K562 (cell line): ENCODE data around the gene FABP3. TPM values are rescaled to one million over a fixed set of nuclear protein-coding genes. Genes with fewer than 3 reads are reported as not detected.

Experiments used
- ARID1B ChIP-seq: fragments of 450-650 bp; IDR thresholded peaks from 2 replicates; pipeline ENCODE4 v1.6.1; 2016; ENCODE audit warnings: antibody characterized with exemption, mild to moderate bottlenecking, inconsistent platforms
- BMI1 ChIP-seq: fragments of 150-350 bp; IDR thresholded peaks from 2 replicates; pipeline ENCODE4 v1.6.1; 2014; ENCODE audit warnings: low read length
- E2F3 ChIP-seq: fragments of 250-450 bp; sonication (Bioruptor Pico); IDR thresholded peaks from 2 replicates; pipeline ENCODE4 v1.4.0; 2020; ENCODE audit warnings: mild to moderate bottlenecking
- EP300 ChIP-seq: IDR thresholded peaks from 2 replicates; pipeline ENCODE4 v1.6.1; 2012; ENCODE audit warnings: low read length, improper control_type of control experiment
- MEIS2 ChIP-seq: fragments of 450-650 bp; IDR thresholded peaks from 2 replicates; pipeline ENCODE4 v1.6.1; 2014; ENCODE audit warnings: mild to moderate bottlenecking; ENCODE audit not compliant: partially characterized antibody
- RBM22 ChIP-seq: fragments of 200-400 bp; formaldehyde crosslinking; IDR thresholded peaks from 2 replicates; pipeline ENCODE4 v1.6.1; 2018; ENCODE audit warnings: low read length, low read depth; ENCODE audit not compliant: poor library complexity, severe bottlenecking
- SLC30A9 ChIP-seq: fragments of 250-450 bp; sonication (Bioruptor Pico); IDR thresholded peaks from 2 replicates; pipeline ENCODE4 v1.8.0; 2022; ENCODE audit warnings: mild to moderate bottlenecking, moderate library complexity
- USF2 ChIP-seq: sonication (generic); formaldehyde crosslinking; IDR thresholded peaks from 2 replicates; pipeline ENCODE4 v1.5.0; 2020; ENCODE audit warnings: missing genetic modification reagents
- ZNF408 ChIP-seq: fragments of 250-450 bp; sonication (Bioruptor Pico); IDR thresholded peaks from 2 replicates; pipeline ENCODE4 v1.4.0; 2020; ENCODE audit warnings: low read depth, mild to moderate bottlenecking, moderate library complexity
- ZNF445 ChIP-seq: fragments of 250-450 bp; sonication (Bioruptor Pico); IDR thresholded peaks from 2 replicates; pipeline ENCODE4 v1.4.0; 2020; ENCODE audit warnings: low read depth, mild to moderate bottlenecking, moderate library complexity
- polyA plus RNA-seq, 8 experiments: library from polyadenylated mRNA; depleted of rRNA in 4 of 8; stranded (reverse) in 5 of 8; unstranded in 3 of 8; fragments of >200 nt; fragmentation: Nextera tagmentation in 2 of 8; fragmentation: Illumina TruSeq in 1 of 8; extraction: Ambion mirVana in 2 of 8; extraction: Trizol in 1 of 8; gene quantifications; 2 replicates each; pipeline versions ENCODE4 v1.2.1 to v1.2.3, GENCODE V29; 2011 to 2014; ENCODE audit warnings: inconsistent platforms in 1 of 8, missing spikeins in 1 of 8
- total RNA-seq, 7 experiments: library from RNA; depleted of rRNA in 6 of 7; stranded (reverse); fragments of >200 nt in 6 of 7; fragmentation: Illumina TruSeq in 2 of 7; extraction: Trizol in 2 of 7; gene quantifications; 2 replicates each; pipeline versions ENCODE4 v1.2.1 to v1.2.3, GENCODE V29; 2011 to 2021; ENCODE audit warnings: low replicate concordance in 1 of 7
- TF ChIP-seq, protein P1 (sequence below): fragments of 250-450 bp; sonication (Bioruptor Pico); IDR thresholded peaks from 2 replicates; pipeline ENCODE4 v1.5.0; 2021; ENCODE audit warnings: mild to moderate bottlenecking, moderate library complexity
- TF ChIP-seq, protein P2 (sequence below): fragments of 450-650 bp; IDR thresholded peaks from 2 replicates; pipeline ENCODE4 v1.6.1; 2016; ENCODE audit warnings: mild to moderate bottlenecking, moderate library complexity

Gene FABP3
- total and polyA plus RNA-seq, 9 of the 15 experiments (the other 6 are each of a cell fraction or from before 2014, with no cell fraction given), result 0.22 TPM; not detected in 8

DNA sequence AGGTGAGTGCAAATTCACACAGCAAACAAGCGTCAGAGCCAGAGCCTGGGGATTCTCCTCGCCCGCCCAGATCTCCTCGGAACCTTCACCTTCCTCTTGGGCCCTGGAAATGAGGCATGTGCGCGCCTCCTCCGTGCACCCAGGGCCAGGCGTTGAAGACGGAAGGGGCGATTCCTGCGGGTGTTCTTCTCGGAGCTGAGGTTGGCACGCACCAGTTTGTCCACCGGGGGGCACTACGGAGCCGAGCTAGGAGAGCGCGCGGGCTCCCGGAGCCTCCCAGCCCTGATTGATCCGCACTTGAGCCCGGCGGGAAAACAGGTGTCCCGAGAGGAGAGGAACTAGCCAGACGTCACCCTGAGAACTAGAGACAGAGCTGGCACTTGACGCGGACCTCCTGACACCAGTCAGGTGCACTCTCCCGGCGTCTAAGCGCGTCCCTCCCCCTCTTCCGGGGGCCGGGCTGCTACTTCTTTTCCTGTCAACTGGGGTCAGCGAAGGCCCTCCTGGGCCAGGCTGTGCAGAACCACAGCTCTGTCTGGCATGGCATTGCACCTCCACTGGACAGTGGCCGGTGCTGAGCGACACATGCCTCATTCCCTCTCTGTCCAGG, 21.8 kb upstream of the FABP3 start (continued):
- TF ChIP-seq, protein P1, sequence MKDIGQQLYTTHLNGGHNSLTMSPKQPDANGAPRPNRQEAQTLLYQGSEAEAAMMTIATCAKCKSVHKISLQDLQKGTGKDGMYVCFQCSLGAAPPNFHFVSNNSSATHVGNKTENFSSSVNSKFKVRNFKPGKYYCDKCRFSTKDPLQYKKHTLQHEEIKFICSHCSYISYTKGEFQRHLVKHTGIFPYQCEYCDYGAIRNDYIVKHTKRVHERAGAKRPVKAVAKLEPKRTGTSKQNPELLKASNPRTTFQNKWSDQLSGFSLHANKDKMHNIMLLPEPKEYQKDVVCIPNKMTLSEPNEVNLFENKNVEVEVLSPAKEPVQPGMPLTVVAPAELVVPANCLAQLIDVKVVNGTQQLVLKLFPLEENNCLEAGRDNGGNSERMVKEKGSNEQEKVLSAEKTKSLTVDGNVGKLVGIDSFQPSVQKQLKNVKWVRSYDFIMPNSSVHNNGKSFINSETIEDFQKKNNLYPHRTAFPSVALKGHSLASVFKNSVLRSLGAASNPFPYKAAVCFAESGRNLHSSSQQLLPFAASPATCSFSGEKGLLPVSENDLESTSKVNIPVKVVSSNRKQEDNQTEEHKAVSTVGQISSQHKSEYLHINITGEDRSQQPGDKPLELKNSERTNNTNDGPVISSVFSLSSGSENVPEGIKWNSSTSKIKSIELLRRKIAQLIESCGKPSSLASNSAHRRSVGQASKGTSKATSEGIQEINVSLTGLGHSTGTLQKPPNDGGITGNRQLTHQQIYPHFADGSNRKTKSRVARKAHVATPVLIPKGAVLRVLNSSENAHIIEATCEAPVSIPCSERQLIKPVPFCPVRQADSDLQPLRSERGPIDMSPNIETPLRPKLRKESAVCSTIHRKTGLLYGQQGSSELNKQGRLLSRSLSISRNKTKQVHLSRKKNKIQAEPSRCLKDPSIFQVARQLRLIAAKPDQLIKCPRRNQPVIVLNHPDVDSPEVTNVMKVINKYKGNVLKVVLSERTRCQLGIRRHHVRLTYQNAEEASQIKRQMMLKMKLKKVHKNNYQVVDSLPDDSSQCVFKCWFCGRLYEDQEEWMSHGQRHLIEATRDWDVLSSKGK (CRISPR knock-in tag), result no peak
- no peak for TF ChIP-seq BMI1
- TF ChIP-seq ZNF445 (CRISPR knock-in tag), result no peak
- TF ChIP-seq, protein P2, sequence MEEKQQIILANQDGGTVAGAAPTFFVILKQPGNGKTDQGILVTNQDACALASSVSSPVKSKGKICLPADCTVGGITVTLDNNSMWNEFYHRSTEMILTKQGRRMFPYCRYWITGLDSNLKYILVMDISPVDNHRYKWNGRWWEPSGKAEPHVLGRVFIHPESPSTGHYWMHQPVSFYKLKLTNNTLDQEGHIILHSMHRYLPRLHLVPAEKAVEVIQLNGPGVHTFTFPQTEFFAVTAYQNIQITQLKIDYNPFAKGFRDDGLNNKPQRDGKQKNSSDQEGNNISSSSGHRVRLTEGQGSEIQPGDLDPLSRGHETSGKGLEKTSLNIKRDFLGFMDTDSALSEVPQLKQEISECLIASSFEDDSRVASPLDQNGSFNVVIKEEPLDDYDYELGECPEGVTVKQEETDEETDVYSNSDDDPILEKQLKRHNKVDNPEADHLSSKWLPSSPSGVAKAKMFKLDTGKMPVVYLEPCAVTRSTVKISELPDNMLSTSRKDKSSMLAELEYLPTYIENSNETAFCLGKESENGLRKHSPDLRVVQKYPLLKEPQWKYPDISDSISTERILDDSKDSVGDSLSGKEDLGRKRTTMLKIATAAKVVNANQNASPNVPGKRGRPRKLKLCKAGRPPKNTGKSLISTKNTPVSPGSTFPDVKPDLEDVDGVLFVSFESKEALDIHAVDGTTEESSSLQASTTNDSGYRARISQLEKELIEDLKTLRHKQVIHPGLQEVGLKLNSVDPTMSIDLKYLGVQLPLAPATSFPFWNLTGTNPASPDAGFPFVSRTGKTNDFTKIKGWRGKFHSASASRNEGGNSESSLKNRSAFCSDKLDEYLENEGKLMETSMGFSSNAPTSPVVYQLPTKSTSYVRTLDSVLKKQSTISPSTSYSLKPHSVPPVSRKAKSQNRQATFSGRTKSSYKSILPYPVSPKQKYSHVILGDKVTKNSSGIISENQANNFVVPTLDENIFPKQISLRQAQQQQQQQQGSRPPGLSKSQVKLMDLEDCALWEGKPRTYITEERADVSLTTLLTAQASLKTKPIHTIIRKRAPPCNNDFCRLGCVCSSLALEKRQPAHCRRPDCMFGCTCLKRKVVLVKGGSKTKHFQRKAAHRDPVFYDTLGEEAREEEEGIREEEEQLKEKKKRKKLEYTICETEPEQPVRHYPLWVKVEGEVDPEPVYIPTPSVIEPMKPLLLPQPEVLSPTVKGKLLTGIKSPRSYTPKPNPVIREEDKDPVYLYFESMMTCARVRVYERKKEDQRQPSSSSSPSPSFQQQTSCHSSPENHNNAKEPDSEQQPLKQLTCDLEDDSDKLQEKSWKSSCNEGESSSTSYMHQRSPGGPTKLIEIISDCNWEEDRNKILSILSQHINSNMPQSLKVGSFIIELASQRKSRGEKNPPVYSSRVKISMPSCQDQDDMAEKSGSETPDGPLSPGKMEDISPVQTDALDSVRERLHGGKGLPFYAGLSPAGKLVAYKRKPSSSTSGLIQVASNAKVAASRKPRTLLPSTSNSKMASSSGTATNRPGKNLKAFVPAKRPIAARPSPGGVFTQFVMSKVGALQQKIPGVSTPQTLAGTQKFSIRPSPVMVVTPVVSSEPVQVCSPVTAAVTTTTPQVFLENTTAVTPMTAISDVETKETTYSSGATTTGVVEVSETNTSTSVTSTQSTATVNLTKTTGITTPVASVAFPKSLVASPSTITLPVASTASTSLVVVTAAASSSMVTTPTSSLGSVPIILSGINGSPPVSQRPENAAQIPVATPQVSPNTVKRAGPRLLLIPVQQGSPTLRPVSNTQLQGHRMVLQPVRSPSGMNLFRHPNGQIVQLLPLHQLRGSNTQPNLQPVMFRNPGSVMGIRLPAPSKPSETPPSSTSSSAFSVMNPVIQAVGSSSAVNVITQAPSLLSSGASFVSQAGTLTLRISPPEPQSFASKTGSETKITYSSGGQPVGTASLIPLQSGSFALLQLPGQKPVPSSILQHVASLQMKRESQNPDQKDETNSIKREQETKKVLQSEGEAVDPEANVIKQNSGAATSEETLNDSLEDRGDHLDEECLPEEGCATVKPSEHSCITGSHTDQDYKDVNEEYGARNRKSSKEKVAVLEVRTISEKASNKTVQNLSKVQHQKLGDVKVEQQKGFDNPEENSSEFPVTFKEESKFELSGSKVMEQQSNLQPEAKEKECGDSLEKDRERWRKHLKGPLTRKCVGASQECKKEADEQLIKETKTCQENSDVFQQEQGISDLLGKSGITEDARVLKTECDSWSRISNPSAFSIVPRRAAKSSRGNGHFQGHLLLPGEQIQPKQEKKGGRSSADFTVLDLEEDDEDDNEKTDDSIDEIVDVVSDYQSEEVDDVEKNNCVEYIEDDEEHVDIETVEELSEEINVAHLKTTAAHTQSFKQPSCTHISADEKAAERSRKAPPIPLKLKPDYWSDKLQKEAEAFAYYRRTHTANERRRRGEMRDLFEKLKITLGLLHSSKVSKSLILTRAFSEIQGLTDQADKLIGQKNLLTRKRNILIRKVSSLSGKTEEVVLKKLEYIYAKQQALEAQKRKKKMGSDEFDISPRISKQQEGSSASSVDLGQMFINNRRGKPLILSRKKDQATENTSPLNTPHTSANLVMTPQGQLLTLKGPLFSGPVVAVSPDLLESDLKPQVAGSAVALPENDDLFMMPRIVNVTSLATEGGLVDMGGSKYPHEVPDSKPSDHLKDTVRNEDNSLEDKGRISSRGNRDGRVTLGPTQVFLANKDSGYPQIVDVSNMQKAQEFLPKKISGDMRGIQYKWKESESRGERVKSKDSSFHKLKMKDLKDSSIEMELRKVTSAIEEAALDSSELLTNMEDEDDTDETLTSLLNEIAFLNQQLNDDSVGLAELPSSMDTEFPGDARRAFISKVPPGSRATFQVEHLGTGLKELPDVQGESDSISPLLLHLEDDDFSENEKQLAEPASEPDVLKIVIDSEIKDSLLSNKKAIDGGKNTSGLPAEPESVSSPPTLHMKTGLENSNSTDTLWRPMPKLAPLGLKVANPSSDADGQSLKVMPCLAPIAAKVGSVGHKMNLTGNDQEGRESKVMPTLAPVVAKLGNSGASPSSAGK, result 0 out of 2 replicates have a peak, but pooled peaks have one; percentile 31
- TF ChIP-seq EP300, result no peak
- no peak for TF ChIP-seq MEIS2
- no peak; the same call in 1 of the 2 replicates for TF ChIP-seq USF2 (CRISPR knock-in tag)
- 0 out of 2 replicates have a peak, but pooled peaks have one; percentile 9 for TF ChIP-seq ARID1B
- TF ChIP-seq ZNF408, result no peak
- no peak for TF ChIP-seq RBM22
- TF ChIP-seq E2F3 (CRISPR knock-in tag), result peak; percentile 65; the same call in 1 of the 2 replicates
- no peak for TF ChIP-seq SLC30A9 (CRISPR knock-in tag)
